IMR-90 (cell line): ENCODE measurements around the gene CSRP2. TPM values are rescaled to one million over a fixed set of nuclear protein-coding genes. Genes with fewer than 3 reads are reported as not detected.

Experiments used
- ATAC-seq: fragments of 200-7000 bp; cut with Tn5 transposase; 2 replicates; pipeline ENCODE4 v1.9.1; 2020; ENCODE audit warnings: low read depth, mild to moderate bottlenecking, moderate library complexity
- BruUV-seq: library from RNA; stranded (reverse); fragments of 400-500 nt; replicated peaks from 2 replicates; lab custom pipeline; 2021; lab: Mats Ljungman, UMichigan
- CTCF ChIA-PET: fragments of 300-600 bp; formaldehyde crosslinking; extraction: SDS; loops from one replicate; lab custom pipeline; 2021; ENCODE audit warnings: antibody characterized with exemption; lab: Yijun Ruan, JAX
- POLR2A ChIA-PET: fragments of 300-600 bp; sonication (Branson Sonifier 250); formaldehyde crosslinking; loops from one replicate; lab custom pipeline; 2022; ENCODE audit warnings: antibody characterized with exemption; ENCODE audit not compliant: unreplicated experiment; lab: Charles Lee
- DNase-seq: peaks from one replicate; pipeline ENCODE4 v3.0.0; 2013
- H2AFZ ChIP-seq: replicated peaks from 2 replicates; pipeline ENCODE3; 2013; ENCODE audit warnings: low read length, mild to moderate bottlenecking; ENCODE audit not compliant: poor library complexity
- H2AK5ac ChIP-seq: 2 replicates; pipeline ENCODE4 v1.6.1; 2013; ENCODE audit warnings: low read depth, low read length, inconsistent platforms
- H2AK9ac ChIP-seq: replicated peaks from 2 replicates; pipeline ENCODE3; 2013; ENCODE audit warnings: mild to moderate bottlenecking, low read depth, low read length, moderate library complexity; ENCODE audit not compliant: poor library complexity
- H2BK120ac ChIP-seq: 2 replicates; pipeline ENCODE4 v1.6.1; 2013; ENCODE audit warnings: low read depth, low read length, inconsistent platforms
- H2BK15ac ChIP-seq: 3 replicates; pipeline ENCODE4 v1.6.1; 2013; ENCODE audit warnings: low read depth, low read length, inconsistent platforms
- H2BK20ac ChIP-seq: 2 replicates; pipeline ENCODE4 v1.6.1; 2013; ENCODE audit warnings: low read depth, mild to moderate bottlenecking, inconsistent platforms, low read length, moderate library complexity
- H2BK5ac ChIP-seq: 2 replicates; pipeline ENCODE4 v1.6.1; 2013; ENCODE audit warnings: mild to moderate bottlenecking, low read depth, low read length, inconsistent platforms; ENCODE audit not compliant: poor library complexity, severe bottlenecking
- H3K14ac ChIP-seq: replicated peaks from 2 replicates; pipeline ENCODE4 v1.6.1; 2013; ENCODE audit warnings: low read depth, low read length, inconsistent platforms
- H3K18ac ChIP-seq: 2 replicates; pipeline ENCODE4 v1.6.1; 2013; ENCODE audit warnings: low read depth, low read length, control low read depth
- H3K23ac ChIP-seq: 2 replicates; pipeline ENCODE4 v1.6.1; 2013; ENCODE audit warnings: low read depth, low read length, inconsistent platforms
- H3K27ac ChIP-seq: 2 replicates; pipeline ENCODE4 v1.5.1; 2013; ENCODE audit warnings: mild to moderate bottlenecking, control low read depth, low read length; ENCODE audit not compliant: insufficient read depth
- H3K27me3 ChIP-seq: 2 replicates; pipeline ENCODE4 v1.6.1; 2013; ENCODE audit warnings: low read length; ENCODE audit not compliant: control insufficient read depth, insufficient read depth
- H3K36me3 ChIP-seq: 2 replicates; pipeline ENCODE4 v1.6.1; 2013; ENCODE audit warnings: low read length, mixed read lengths; ENCODE audit not compliant: control insufficient read depth, insufficient read depth
- H3K4ac ChIP-seq: 2 replicates; pipeline ENCODE4 v1.6.1; 2013; ENCODE audit warnings: low read depth, low read length, inconsistent platforms
- H3K4me1 ChIP-seq: 2 replicates; pipeline ENCODE4 v1.6.1; 2013; ENCODE audit warnings: low read length, mixed read lengths; ENCODE audit not compliant: control insufficient read depth, insufficient read depth
- H3K4me2 ChIP-seq: 2 replicates; pipeline ENCODE4 v1.6.1; 2013; ENCODE audit warnings: low read depth, mild to moderate bottlenecking, control low read depth, low read length, moderate library complexity
- H3K4me3 ChIP-seq: 2 replicates; pipeline ENCODE4 v1.5.1; 2013; ENCODE audit warnings: low read depth, mild to moderate bottlenecking, control low read depth, low read length, moderate library complexity; ENCODE audit not compliant: insufficient read depth
- H3K56ac ChIP-seq: 2 replicates; pipeline ENCODE4 v1.6.1; 2013; ENCODE audit warnings: low read length, inconsistent platforms; ENCODE audit not compliant: insufficient read depth; ENCODE audit errors: extremely low read depth
- H3K79me1 ChIP-seq, 2 experiments: 2 replicates each; pipeline ENCODE4 v1.6.1; 2013; ENCODE audit warnings: low read length in 2 of 2, inconsistent platforms in 1 of 2, low read depth in 1 of 2
- H3K9ac ChIP-seq: 2 replicates; pipeline ENCODE4 v1.6.1; 2013; ENCODE audit warnings: low read depth, low read length, control low read depth
- H3K9me1 ChIP-seq: 2 replicates; pipeline ENCODE4 v1.6.1; 2013; ENCODE audit warnings: low read length, inconsistent platforms; ENCODE audit not compliant: insufficient read depth
- H3K9me3 ChIP-seq: 2 replicates; pipeline ENCODE4 v1.6.1; 2013; ENCODE audit warnings: low read length; ENCODE audit not compliant: control insufficient read depth, insufficient read depth
- H4K20me1 ChIP-seq: 2 replicates; pipeline ENCODE4 v1.6.1; 2013; ENCODE audit warnings: low read length, inconsistent platforms; ENCODE audit not compliant: insufficient read depth
- H4K5ac ChIP-seq: 2 replicates; pipeline ENCODE4 v1.6.1; 2013; ENCODE audit warnings: mild to moderate bottlenecking, low read depth, low read length, control low read depth
- H4K8ac ChIP-seq, 2 experiments: 2 replicates each; pipeline ENCODE4 v1.6.1; 2013; ENCODE audit warnings: low read depth in 2 of 2, low read length in 2 of 2, control low read depth in 1 of 2, inconsistent platforms in 1 of 2
- H4K91ac ChIP-seq: 2 replicates; pipeline ENCODE4 v1.6.1; 2013; ENCODE audit warnings: low read depth, low read length, inconsistent platforms; ENCODE audit not compliant: insufficient read depth
- BHLHE40 ChIP-seq: fragments of 150-350 bp; IDR thresholded peaks from 2 replicates; pipeline ENCODE4 v1.6.1; 2016; ENCODE audit warnings: mild to moderate bottlenecking, low read depth, low read length
- CEBPB ChIP-seq: IDR thresholded peaks from 2 replicates; pipeline ENCODE4 v1.6.1; 2012; ENCODE audit warnings: low read depth, low read length, improper control_type of control experiment
- CHD1 ChIP-seq: IDR thresholded peaks from 2 replicates; pipeline ENCODE4 v1.6.1; 2012; ENCODE audit warnings: low read depth, low read length, improper control_type of control experiment
- MAFK ChIP-seq: IDR thresholded peaks from 2 replicates; pipeline ENCODE4 v1.6.1; 2012; ENCODE audit warnings: low read depth, low read length, improper control_type of control experiment
- MAZ ChIP-seq: IDR thresholded peaks from 2 replicates; pipeline ENCODE4 v1.6.1; 2012; ENCODE audit warnings: low read depth, mild to moderate bottlenecking, low read length, improper control_type of control experiment, moderate library complexity, borderline replicate concordance
- MXI1 ChIP-seq: IDR thresholded peaks from 2 replicates; pipeline ENCODE4 v1.6.1; 2012; ENCODE audit warnings: low read depth, mild to moderate bottlenecking, low read length, moderate library complexity, borderline replicate concordance
- NFE2L2 ChIP-seq: fragments of 150-350 bp; IDR thresholded peaks from 2 replicates; pipeline ENCODE4 v1.6.1; 2016; ENCODE audit warnings: low read depth, mild to moderate bottlenecking, low read length
- POLR2A ChIP-seq: IDR thresholded peaks from 2 replicates; pipeline ENCODE4 v1.6.1; 2012; ENCODE audit warnings: mild to moderate bottlenecking, low read depth, low read length
- RAD21 ChIP-seq: IDR thresholded peaks from 2 replicates; pipeline ENCODE4 v1.6.1; 2012; ENCODE audit warnings: low read length, improper control_type of control experiment
- RFX5 ChIP-seq: IDR thresholded peaks from 2 replicates; pipeline ENCODE4 v1.8.0; 2012; ENCODE audit warnings: low read depth, mild to moderate bottlenecking, low read length, moderate library complexity
- SMC3 ChIP-seq: fragments of 150-350 bp; IDR thresholded peaks from 2 replicates; pipeline ENCODE4 v1.6.1; 2016; ENCODE audit warnings: low read depth, mild to moderate bottlenecking, antibody characterized with exemption, low read length, moderate library complexity
- WGBS, 2 experiments: methylation state at CpG; one replicate each; pipeline versions ENCODE4 v1.1.5 to v1.1.7; 2013; ENCODE audit warnings: missing lambda C conversion rate in 2 of 2; ENCODE audit not compliant: insufficient read length in 1 of 2; ENCODE audit errors: extremely low coverage in 2 of 2; 5-methylcytosine and 5-hydroxymethylcytosine counted together
- dilution Hi-C: fragments of 300-500 bp; cut with HindIII; formaldehyde crosslinking; loops from one replicate; pipeline ENCODE4 v1.14.3; 2018; ENCODE audit warnings: low sequenced_read_pairs; ENCODE audit not compliant: unreplicated experiment
- in situ Hi-C: fragments of 300-500 bp; cut with MboI; formaldehyde crosslinking; loops from 3 replicates; pipeline ENCODE4 v1.14.3; 2019; ENCODE audit warnings: low sequenced_read_pairs, inconsistent platforms, mixed read lengths
- intact Hi-C: fragments of 100-400 bp; cut with micrococcal nuclease; formaldehyde crosslinking; loops from 2 replicates; pipeline ENCODE4 v1.10.0; 2022
- polyA plus RNA-seq, 3 experiments: library from polyadenylated mRNA; depleted of rRNA; stranded (reverse); fragments of >200 nt; gene quantifications; 2 replicates each; pipeline ENCODE4 v1.2.3, GENCODE V29; 2012; ENCODE audit warnings: low replicate concordance in 1 of 3
- total RNA-seq: library from RNA; depleted of rRNA; stranded (reverse); fragments of >200 nt; gene quantifications from 2 replicates; pipeline ENCODE4 v1.2.3, GENCODE V29; 2012
- TF ChIP-seq, protein P1 (sequence below): fragments of 150-350 bp; IDR thresholded peaks from 2 replicates; pipeline ENCODE4 v1.6.1; 2017; ENCODE audit warnings: mild to moderate bottlenecking, antibody characterized with exemption, low read length, low read depth
- TF ChIP-seq, protein P2 (sequence below): fragments of 150-350 bp; IDR thresholded peaks from 2 replicates; pipeline ENCODE4 v1.6.1; 2016; ENCODE audit warnings: low read depth, mild to moderate bottlenecking, low read length, moderate library complexity, borderline replicate concordance
- TF ChIP-seq, protein P3 (sequence below): conservative IDR thresholded peaks from 2 replicates; pipeline ENCODE4 v1.5.1; 2012; ENCODE audit warnings: mild to moderate bottlenecking, low read depth, low read length, improper control_type of control experiment

Gene CSRP2
- total and polyA plus RNA-seq, 2 of the 4 experiments (the other 2 are of a cell fraction): 156 to 179 TPM

DNA sequence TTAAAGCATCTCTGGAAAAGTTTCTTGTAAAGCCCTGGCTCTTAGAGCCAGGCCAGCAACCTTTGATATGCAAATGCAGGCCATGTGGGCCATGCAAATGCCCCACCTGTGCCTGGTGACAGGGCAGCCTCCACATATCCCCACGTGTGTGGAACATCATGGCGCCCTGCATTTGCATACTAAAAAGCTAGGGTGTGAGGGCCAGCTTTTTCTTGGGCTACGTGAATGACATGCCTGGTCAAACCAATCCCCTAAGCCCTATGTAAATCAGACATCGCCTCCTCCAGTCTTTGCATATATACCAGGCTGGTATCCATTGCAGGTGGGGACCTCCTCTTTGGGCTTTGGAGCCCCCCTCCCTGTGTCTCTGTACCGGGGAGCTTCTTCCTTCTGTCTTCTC, 6.4 kb downstream of the CSRP2 start:
- Histone ChIP-seq H3K14ac (no peak overlapping the region), H3K4ac (no peak overlapping the region), H3K4me2 (no peak overlapping the region), H2AFZ (no peak overlapping the region), H2AK9ac (no peak overlapping the region), H4K91ac (no peak overlapping the region), H4K8ac (no peak overlapping the region), H3K27ac (no peak overlapping the region; the same call in 1 of the 2 replicates), H3K9me3 (no peaks in the 10 kb centered on the region), H4K5ac (no peak overlapping the region), H3K4me1 (peaks cover 7% of the 10 kb centered on the region), H2BK5ac (no peak overlapping the region), H3K9me1 (peaks cover 11% of the 10 kb centered on the region), H2BK120ac (no peak overlapping the region), H2BK20ac (no peak overlapping the region), H3K18ac (no peak overlapping the region), H2AK5ac (no peak overlapping the region), H3K23ac (no peak overlapping the region), H3K56ac (no peak overlapping the region), H3K36me3 (peaks cover 8% of the 10 kb centered on the region), H3K79me1 (peaks cover 22 to 89% of the 10 kb centered on the region in 2 experiments), H3K4me3 (no peak overlapping the region), H3K9ac (no peak overlapping the region), H2BK15ac (no peak overlapping the region), H4K20me1 (peaks cover 32% of the 10 kb centered on the region), H3K27me3 (no peaks in the 10 kb centered on the region)
- no TSS peak for BruUV-seq
- no peak for DNase-seq
- CTCF ChIA-PET: no interaction called here
- intact Hi-C loops (no loop called here), in situ Hi-C loops (no loop called here), dilution Hi-C loops (no loop called here)
- no peak for TF ChIP-seq RAD21
- TF ChIP-seq CEBPB: no peak
- TF ChIP-seq RFX5: no peak
- TF ChIP-seq, protein P1, sequence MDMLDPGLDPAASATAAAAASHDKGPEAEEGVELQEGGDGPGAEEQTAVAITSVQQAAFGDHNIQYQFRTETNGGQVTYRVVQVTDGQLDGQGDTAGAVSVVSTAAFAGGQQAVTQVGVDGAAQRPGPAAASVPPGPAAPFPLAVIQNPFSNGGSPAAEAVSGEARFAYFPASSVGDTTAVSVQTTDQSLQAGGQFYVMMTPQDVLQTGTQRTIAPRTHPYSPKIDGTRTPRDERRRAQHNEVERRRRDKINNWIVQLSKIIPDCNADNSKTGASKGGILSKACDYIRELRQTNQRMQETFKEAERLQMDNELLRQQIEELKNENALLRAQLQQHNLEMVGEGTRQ: no peak
- TF ChIP-seq MAZ: no peak
- no peak for TF ChIP-seq SMC3
- no peak for TF ChIP-seq NFE2L2
- no peak for TF ChIP-seq BHLHE40
- TF ChIP-seq, protein P2, sequence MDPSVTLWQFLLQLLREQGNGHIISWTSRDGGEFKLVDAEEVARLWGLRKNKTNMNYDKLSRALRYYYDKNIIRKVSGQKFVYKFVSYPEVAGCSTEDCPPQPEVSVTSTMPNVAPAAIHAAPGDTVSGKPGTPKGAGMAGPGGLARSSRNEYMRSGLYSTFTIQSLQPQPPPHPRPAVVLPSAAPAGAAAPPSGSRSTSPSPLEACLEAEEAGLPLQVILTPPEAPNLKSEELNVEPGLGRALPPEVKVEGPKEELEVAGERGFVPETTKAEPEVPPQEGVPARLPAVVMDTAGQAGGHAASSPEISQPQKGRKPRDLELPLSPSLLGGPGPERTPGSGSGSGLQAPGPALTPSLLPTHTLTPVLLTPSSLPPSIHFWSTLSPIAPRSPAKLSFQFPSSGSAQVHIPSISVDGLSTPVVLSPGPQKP: no peak
- TF ChIP-seq, protein P3, sequence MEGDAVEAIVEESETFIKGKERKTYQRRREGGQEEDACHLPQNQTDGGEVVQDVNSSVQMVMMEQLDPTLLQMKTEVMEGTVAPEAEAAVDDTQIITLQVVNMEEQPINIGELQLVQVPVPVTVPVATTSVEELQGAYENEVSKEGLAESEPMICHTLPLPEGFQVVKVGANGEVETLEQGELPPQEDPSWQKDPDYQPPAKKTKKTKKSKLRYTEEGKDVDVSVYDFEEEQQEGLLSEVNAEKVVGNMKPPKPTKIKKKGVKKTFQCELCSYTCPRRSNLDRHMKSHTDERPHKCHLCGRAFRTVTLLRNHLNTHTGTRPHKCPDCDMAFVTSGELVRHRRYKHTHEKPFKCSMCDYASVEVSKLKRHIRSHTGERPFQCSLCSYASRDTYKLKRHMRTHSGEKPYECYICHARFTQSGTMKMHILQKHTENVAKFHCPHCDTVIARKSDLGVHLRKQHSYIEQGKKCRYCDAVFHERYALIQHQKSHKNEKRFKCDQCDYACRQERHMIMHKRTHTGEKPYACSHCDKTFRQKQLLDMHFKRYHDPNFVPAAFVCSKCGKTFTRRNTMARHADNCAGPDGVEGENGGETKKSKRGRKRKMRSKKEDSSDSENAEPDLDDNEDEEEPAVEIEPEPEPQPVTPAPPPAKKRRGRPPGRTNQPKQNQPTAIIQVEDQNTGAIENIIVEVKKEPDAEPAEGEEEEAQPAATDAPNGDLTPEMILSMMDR: no peak
- TF ChIP-seq POLR2A: no peak
- no peak for TF ChIP-seq CHD1
- no peak for TF ChIP-seq MAFK
- no peak for TF ChIP-seq MXI1
- ATAC-seq: no peak
- no CpG with 5 or more reads among the region's 5 CpGs for WGBS, 2 experiments
- POLR2A ChIA-PET: interaction anchor here (1.1 kb wide), 1 partner anchor 9 kb away, joined by 3 read pairs; no protein-coding TSS in a partner anchor
